GM12872 (cell line): Measurements from ENCODE around the gene GNAT1.

ENCODE experiments used
- TF ChIP-seq, protein P1 (sequence below): IDR thresholded peaks from 3 replicates; pipeline ENCODE4 v1.5.1; 2011; ENCODE audit warnings: low read depth, mild to moderate bottlenecking, low read length, moderate library complexity; ENCODE audit not compliant: insufficient read depth

GNAT1 gene

DNA sequence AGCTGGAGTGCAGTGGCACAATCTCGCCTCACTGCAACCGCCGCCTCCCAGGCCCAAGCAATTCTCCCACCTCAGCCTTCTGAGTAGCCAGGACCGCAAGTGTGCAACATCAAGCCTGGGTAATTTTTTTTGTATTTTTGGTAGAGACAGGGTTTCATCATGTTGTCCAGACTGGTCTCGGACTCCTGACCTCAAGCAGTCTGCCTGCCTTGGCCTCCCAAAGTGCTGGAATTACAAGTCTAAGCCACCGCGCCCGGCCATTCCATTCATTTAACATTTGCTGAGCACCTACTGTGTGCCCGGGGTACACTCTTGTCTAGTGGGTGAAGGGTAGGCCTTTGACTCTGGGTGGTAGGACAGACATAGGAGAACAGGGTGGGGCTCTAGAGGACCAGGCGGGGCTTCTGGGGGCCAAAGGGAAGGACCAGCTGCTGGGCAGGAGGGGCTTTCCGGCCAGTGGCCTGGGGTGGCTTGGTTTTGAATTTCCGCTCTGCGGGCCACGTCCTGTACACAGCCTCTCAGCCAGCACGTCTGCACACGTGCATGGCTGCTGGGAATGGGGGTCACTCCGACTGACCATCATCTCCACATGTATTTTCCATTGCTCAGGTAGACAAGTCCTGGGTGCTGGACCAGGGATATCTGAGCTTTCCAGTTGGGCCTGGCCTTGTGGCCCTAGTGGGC is 16.1 kb downstream of the GNAT1 start:
- TF ChIP-seq, protein P1, sequence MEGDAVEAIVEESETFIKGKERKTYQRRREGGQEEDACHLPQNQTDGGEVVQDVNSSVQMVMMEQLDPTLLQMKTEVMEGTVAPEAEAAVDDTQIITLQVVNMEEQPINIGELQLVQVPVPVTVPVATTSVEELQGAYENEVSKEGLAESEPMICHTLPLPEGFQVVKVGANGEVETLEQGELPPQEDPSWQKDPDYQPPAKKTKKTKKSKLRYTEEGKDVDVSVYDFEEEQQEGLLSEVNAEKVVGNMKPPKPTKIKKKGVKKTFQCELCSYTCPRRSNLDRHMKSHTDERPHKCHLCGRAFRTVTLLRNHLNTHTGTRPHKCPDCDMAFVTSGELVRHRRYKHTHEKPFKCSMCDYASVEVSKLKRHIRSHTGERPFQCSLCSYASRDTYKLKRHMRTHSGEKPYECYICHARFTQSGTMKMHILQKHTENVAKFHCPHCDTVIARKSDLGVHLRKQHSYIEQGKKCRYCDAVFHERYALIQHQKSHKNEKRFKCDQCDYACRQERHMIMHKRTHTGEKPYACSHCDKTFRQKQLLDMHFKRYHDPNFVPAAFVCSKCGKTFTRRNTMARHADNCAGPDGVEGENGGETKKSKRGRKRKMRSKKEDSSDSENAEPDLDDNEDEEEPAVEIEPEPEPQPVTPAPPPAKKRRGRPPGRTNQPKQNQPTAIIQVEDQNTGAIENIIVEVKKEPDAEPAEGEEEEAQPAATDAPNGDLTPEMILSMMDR, result no peak

DNA sequence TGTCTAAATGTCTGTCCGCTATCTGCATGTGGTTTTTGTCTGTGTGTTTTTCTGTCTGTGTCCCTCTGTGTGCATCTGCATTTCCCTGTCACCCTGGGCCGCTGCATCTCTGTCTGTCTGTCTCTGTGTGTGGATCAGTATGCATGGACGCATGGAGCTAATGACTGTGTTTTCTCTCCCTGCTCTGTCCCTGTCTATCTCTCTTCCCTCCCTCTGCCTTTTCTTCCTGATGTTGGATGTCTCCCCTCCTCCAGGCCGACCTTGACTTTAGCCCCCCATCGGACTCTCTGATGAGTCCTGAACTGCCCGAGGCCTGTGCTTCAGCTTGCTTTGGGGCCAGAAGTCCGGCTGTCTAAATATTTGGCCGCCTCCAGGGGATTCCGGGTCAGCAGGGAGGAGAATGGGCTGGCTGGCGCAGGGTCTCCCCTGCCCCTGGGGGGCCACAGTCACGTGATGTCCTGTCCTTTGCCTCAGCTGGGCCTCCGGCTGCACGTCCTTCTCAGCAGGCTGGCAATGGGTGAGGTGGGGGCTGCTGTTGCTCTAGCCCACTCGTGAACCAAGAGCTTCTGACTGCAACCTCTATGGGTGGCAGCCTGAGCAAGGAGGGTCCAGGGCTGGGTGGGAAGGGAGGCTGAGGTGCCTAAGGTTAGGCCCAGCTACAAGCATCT is 17.4 kb downstream of the GNAT1 start:
- TF ChIP-seq, protein P1, result no peak

DNA sequence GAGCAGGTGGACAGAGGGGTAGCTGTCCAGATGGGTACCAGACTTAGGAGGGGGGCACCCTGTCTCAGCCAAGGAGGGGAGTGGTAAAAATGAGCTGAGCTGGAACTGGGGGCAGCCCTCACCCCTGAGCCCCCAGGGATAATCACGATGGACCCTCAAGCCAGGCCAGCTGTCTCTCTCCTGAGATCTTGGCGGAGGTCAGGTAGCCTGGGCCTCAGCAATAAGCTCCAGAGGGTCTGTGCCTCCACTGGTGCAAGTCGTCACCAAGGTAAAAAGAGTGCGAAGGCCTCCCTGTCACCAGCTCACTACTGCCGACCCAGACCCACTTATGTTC is 18.7 kb downstream of the GNAT1 start:
- TF ChIP-seq, protein P1, result no peak

DNA sequence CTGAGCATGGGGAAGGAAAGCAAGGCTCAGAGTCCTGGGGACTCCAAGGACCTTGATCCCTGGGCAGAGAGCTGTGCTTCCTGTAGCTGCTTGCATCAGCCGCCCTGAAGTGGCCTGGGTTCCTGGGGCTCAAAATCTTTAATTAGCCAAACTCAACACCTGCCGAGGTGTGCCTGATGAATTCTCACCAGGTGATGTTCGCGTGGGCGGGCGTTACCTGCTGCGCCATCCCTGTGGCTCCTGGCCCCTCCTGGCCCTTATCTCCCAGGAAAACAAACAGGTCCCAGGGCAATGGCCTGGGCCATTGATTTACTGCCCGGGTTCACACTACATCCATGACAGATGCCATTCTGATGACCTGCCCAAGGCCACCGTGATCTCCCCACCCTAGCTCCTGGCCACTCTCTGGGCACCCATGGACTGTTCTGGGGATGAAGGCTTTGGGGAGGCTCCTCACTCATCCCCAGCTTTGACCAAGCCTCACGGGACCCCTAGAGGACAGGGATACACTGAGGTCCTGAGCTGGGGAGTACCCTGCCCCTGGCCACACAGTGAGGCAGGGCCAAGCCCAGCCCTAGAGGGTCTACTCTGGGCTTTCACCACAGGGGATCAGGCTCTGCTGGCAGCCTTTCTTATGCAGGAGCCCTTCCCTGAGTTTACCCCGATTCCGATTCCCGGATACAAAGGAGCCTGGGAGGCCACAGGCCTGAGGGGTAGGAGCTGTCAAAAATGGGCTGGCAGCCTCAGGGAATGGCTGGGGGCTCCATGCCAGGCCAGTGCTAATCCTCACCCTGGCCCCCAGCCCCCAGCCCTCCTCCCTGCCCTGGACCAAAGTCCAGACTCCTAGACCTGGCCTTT is 19.3 kb downstream of the GNAT1 start:
- TF ChIP-seq, protein P1, result no peak

DNA sequence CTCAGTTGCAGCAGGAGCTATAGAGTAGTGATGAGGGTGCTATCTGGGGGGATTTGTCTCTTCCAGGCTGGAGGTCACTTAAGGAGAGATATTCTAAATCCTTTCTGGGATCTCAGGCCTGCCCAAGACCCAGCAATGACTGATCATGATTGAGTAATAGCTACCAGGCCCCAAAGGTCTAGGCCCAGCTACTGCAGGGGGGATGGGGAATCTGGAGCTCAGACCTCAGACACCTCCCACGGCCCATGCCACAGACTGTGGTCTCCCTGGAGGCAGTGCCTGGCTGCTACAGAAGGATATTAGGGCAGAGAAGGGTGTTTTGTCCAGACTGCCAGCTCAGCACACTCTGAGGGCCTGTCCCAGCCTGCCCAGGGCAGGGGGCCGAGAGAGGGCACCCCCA is 20.5 kb downstream of the GNAT1 start:
- TF ChIP-seq, protein P1, result no peak

DNA sequence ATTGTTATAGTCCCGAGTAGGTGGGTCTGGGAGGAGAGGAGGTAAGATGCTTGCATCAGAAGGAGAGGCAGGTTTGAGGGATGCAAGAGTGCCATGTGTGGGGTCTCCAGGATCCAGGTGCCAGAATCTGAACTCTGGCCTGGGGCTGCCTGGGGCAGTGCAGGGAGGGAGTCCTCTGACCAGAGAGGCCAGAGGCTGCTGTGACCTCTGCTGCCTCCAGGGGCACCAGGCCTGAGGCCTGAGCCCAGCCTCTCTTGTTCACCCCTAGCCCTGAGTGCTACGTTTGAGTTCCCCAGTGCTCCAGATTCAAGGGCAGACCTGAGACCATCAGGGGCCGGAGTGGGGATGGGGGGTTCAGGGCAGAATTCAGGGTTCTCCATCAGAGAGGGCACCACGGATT is 21.1 kb downstream of the GNAT1 start:
- TF ChIP-seq, protein P1, result peak; percentile 51

DNA sequence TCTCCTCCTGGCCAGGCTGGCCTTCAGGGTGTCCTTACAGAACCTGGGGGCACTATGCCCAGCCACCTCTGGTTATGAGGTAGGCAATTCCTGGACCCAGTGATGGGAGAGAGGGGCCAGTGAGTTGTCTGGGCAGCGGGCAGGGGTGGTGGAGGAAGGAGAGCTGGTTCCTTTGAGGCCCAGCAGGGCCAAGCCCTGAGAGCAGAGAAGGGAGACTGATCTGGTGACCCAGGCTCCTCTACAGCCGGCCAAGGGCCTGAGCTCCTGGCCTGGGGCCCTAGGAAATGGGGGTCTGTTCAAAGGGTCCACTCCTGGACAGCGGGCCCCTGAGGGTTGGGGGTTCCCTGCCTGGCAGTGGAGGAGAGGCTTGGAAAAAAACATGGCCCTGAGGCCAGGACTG is 21.6 kb downstream of the GNAT1 start:
- TF ChIP-seq, protein P1, result no peak
